GM23338 (cell line): Measurements from ENCODE around the gene ENTHD1. TPM values are rescaled to one million over a fixed set of nuclear protein-coding genes. Genes with fewer than 3 reads are reported as not detected.
A peak's percentile ranks its signal among the peaks of the same experiment; 100 is the strongest.

ENCODE experiments used
- ATAC-seq: fragments of 200-7000 bp; cut with Tn5 transposase; 3 replicates; pipeline ENCODE4 v1.9.1; 2020
- DNase-seq: peaks from one replicate; pipeline ENCODE4 v3.0.0-alpha.2; 2015; ENCODE audit warnings: low spot score
- H2AFZ ChIP-seq: fragments of 200-600 bp; sonication (generic); 2 replicates; pipeline ENCODE4 v1.8.0; 2016; ENCODE audit warnings: antibody characterized with exemption, mild to moderate bottlenecking, moderate library complexity
- H3F3A ChIP-seq: fragments of 200-600 bp; sonication (generic); replicated peaks from 2 replicates; pipeline ENCODE4 v1.8.0; 2017; ENCODE audit warnings: antibody characterized with exemption, mixed run types, low read depth
- H3K27ac ChIP-seq: fragments of 200-600 bp; sonication (generic); 2 replicates; pipeline ENCODE4 v1.6.1; 2016; ENCODE audit warnings: low read depth
- H3K27me3 ChIP-seq: fragments of 200-600 bp; sonication (generic); 2 replicates; pipeline ENCODE4 v1.8.0; 2016; ENCODE audit warnings: mild to moderate bottlenecking, mixed run types, moderate library complexity; ENCODE audit not compliant: insufficient read depth
- H3K36me3 ChIP-seq: fragments of 200-600 bp; sonication (generic); 2 replicates; pipeline ENCODE4 v1.8.0; 2016; ENCODE audit warnings: mild to moderate bottlenecking; ENCODE audit not compliant: insufficient read depth
- H3K4me1 ChIP-seq: fragments of 200-600 bp; sonication (generic); 2 replicates; pipeline ENCODE4 v1.8.0; 2016; ENCODE audit warnings: mild to moderate bottlenecking, moderate library complexity; ENCODE audit not compliant: insufficient read depth
- H3K4me2 ChIP-seq: fragments of 200-600 bp; sonication (generic); 2 replicates; pipeline ENCODE4 v1.7.1; 2017; ENCODE audit warnings: mixed run types
- H3K4me3 ChIP-seq: fragments of 200-600 bp; sonication (generic); 2 replicates; pipeline ENCODE4 v1.6.1; 2016; ENCODE audit warnings: mixed run types
- H3K79me2 ChIP-seq: fragments of 200-600 bp; sonication (generic); replicated peaks from 2 replicates; pipeline ENCODE4 v1.8.0; 2017; ENCODE audit warnings: mild to moderate bottlenecking; ENCODE audit not compliant: insufficient read depth
- H3K9me2 ChIP-seq: fragments of 200-600 bp; sonication (generic); 2 replicates; pipeline ENCODE4 v1.8.0; 2017; ENCODE audit not compliant: insufficient read depth
- H4K20me1 ChIP-seq: fragments of 200-600 bp; sonication (generic); replicated peaks from 2 replicates; pipeline ENCODE4 v1.8.0; 2017; ENCODE audit warnings: mild to moderate bottlenecking; ENCODE audit not compliant: insufficient read depth
- H3K27ac Mint-ChIP-seq: 2 replicates; pipeline ENCODE4 v1.8.0; 2020; ENCODE audit warnings: inconsistent platforms, mild to moderate bottlenecking, moderate library complexity, mixed read lengths
- H3K27me3 Mint-ChIP-seq: 3 replicates; pipeline ENCODE4 v1.8.0; 2022; ENCODE audit warnings: low read depth, mild to moderate bottlenecking, moderate library complexity, mixed read lengths, inconsistent platforms; ENCODE audit not compliant: insufficient read depth, poor library complexity
- H3K36me3 Mint-ChIP-seq: 3 replicates; pipeline ENCODE4 v1.8.0; 2021; ENCODE audit warnings: low read depth, mild to moderate bottlenecking, inconsistent platforms, moderate library complexity, mixed read lengths
- H3K4me1 Mint-ChIP-seq: 3 replicates; pipeline ENCODE4 v1.8.0; 2020; ENCODE audit warnings: mild to moderate bottlenecking, inconsistent platforms, mixed read lengths
- H3K4me3 Mint-ChIP-seq: 3 replicates; pipeline ENCODE4 v1.8.0; 2021; ENCODE audit warnings: moderate library complexity, mild to moderate bottlenecking, inconsistent platforms, mixed read lengths
- H3K9me3 Mint-ChIP-seq: 3 replicates; pipeline ENCODE4 v1.8.0; 2020; ENCODE audit warnings: moderate library complexity, mild to moderate bottlenecking, inconsistent platforms, mixed read lengths
- CTCF ChIP-seq, 2 experiments: fragments of 200-600 bp in 1 of 2; sonication (generic) in 1 of 2; conservative IDR thresholded peaks; 2 replicates each; pipeline versions ENCODE4 v1.5.1 to v1.6.1; 2016 to 2017; ENCODE audit warnings: antibody characterized with exemption in 2 of 2, low read depth in 2 of 2, mild to moderate bottlenecking in 2 of 2, moderate library complexity in 1 of 2
- EZH2 ChIP-seq: fragments of 200-600 bp; sonication (generic); IDR thresholded peaks from one replicate; pipeline ENCODE4 v1.8.0; 2017; ENCODE audit warnings: antibody characterized with exemption, mild to moderate bottlenecking, low read depth; ENCODE audit not compliant: unreplicated experiment
- EZH2phosphoT487 ChIP-seq: fragments of 200-600 bp; sonication (generic); IDR thresholded peaks from one replicate; pipeline ENCODE4 v1.8.1; 2018; ENCODE audit warnings: antibody characterized with exemption; ENCODE audit not compliant: unreplicated experiment
- JUNB ChIP-seq: IDR thresholded peaks from one replicate; pipeline ENCODE4 v1.6.1; 2016; ENCODE audit warnings: antibody characterized with exemption; ENCODE audit not compliant: unreplicated experiment
- NANOG ChIP-seq: IDR thresholded peaks from 2 replicates; pipeline ENCODE4 v1.6.1; 2016; ENCODE audit warnings: antibody characterized with exemption, borderline replicate concordance
- POLR2AphosphoS5 ChIP-seq: IDR thresholded peaks from 2 replicates; pipeline ENCODE4 v1.6.1; 2016; ENCODE audit warnings: antibody characterized with exemption, low read depth
- REST ChIP-seq: IDR thresholded peaks from one replicate; pipeline ENCODE4 v1.6.1; 2018; ENCODE audit warnings: antibody characterized with exemption; ENCODE audit not compliant: unreplicated experiment
- STAT1 ChIP-seq: IDR thresholded peaks from one replicate; pipeline ENCODE4 v1.6.1; 2016; ENCODE audit warnings: antibody characterized with exemption; ENCODE audit not compliant: unreplicated experiment
- ZNF114 ChIP-seq: fragments of 250-450 bp; sonication (Bioruptor Pico); IDR thresholded peaks from 2 replicates; pipeline ENCODE4 v1.5.0; 2020; ENCODE audit warnings: mild to moderate bottlenecking, moderate library complexity
- ZNF462 ChIP-seq: fragments of 250-450 bp; sonication (Bioruptor Pico); IDR thresholded peaks from 2 replicates; pipeline ENCODE4 v1.5.0; 2020; ENCODE audit warnings: mild to moderate bottlenecking, moderate library complexity
- polyA plus RNA-seq: library from polyadenylated mRNA; unstranded; fragments of >200 nt; fragmentation: Nextera tagmentation; extraction: Ambion mirVana; gene quantifications from 2 replicates; pipeline ENCODE4 v1.2.1, GENCODE V29; 2016
- total RNA-seq: library from RNA; depleted of rRNA; stranded (reverse); fragments of >200 nt; shearing (Covaris generic); gene quantifications from 2 replicates; pipeline ENCODE4 v1.2.3, GENCODE V29; 2014

The ENTHD1 gene
- total and polyA plus RNA-seq, 2 experiments from 2014 or later: not detected

GRCh38 chr22:39913321-39913720 is 19.8 kb upstream of the ENTHD1 start (continued):
- TF ChIP-seq POLR2AphosphoS5: no peak
- TF ChIP-seq REST: no peak
- no peak for TF ChIP-seq NANOG
- no peak for TF ChIP-seq EZH2phosphoT487
- no peak for TF ChIP-seq EZH2
- no peak for TF ChIP-seq JUNB

GRCh38 chr22:39910876-39911613 is 17.5 kb upstream of the ENTHD1 start:
- Histone ChIP-seq H3K27me3 (no peaks in the 10 kb centered on the region), H4K20me1 (no peaks in the 10 kb centered on the region), H3K9me2 (no peaks in the 10 kb centered on the region), H3K4me1 (peaks cover 16% of the 10 kb centered on the region), H3K27ac (no peak overlapping the region), H3F3A (no peaks in the 10 kb centered on the region), H3K4me2 (no peak overlapping the region), H2AFZ (peak overlapping the region; percentile 68; the same call in 1 of the 2 replicates), H3K79me2 (no peaks in the 10 kb centered on the region), H3K4me3 (no peak overlapping the region), H3K36me3 (no peaks in the 10 kb centered on the region)
- peaks cover 17% of the 10 kb centered on the region for H3K4me1 Mint-ChIP-seq
- DNase-seq (no peak), ATAC-seq (no peak)
- TF ChIP-seq ZNF462 (CRISPR knock-in tag) (no peak), NANOG (no peak), ZNF114 (CRISPR knock-in tag) (no peak), STAT1 (no peak), CTCF (conservative IDR thresholded peaks at IDR 0.05; ENCODE audit: low read depth in 2 of 2) (no peak), EZH2phosphoT487 (no peak)
- no peaks in the 10 kb centered on the region for H3K36me3 Mint-ChIP-seq
- H3K27me3 Mint-ChIP-seq: peaks cover 4% of the 10 kb centered on the region
- no peak overlapping the region for H3K4me3 Mint-ChIP-seq
- no peak overlapping the region for H3K27ac Mint-ChIP-seq
- no peaks in the 10 kb centered on the region for H3K9me3 Mint-ChIP-seq
